Naive thymus-derived CD8-positive, alpha-beta T cell (primary cell): ENCODE results near the gene EPB41L2. TPM values are rescaled to one million over a fixed set of nuclear protein-coding genes. Genes with fewer than 3 reads are reported as not detected.

Source experiments
- polyA plus RNA-seq, 3 donors: library from polyadenylated mRNA; unstranded; fragments of 300-500 nt; fragmentation: Illumina TruSeq; gene quantifications; one replicate each; pipeline ENCODE4 v1.2.3, GENCODE V29; 2021
- total RNA-seq, 8 experiments: library from RNA in 2 of 8; stranded (reverse) in 2 of 8; gene quantifications; one replicate each; pipeline ENCODE4 v1.2.3 and lab custom pipeline; 2021 to 2026

Gene EPB41L2
- total and polyA plus RNA-seq, 5 experiments from 2014 or later, result 1.8 to 31.1 (median 3.3) TPM

Other genes starting within 250 kb of the EPB41L2 start
- gene SMLR1, start 235.8 kb downstream of the EPB41L2 start, total RNA-seq, result not detected
- not detected for gene SMLR1, start 235.8 kb downstream of the EPB41L2 start, polyA plus RNA-seq
- gene AKAP7, start 72.2 kb upstream of the EPB41L2 start, total RNA-seq, result 10 to 100 TPM; 19.2 to 20.9 TPM
- 10 to 100 TPM; 13.7 to 15.6 (median 14.2) TPM for gene AKAP7, start 72.2 kb upstream of the EPB41L2 start, polyA plus RNA-seq